IMR-90 (cell line): ENCODE results near the gene SLC29A1. TPM values are rescaled to one million over a fixed set of nuclear protein-coding genes. Genes with fewer than 3 reads are reported as not detected.

ENCODE experiments used
- ATAC-seq: fragments of 200-7000 bp; cut with Tn5 transposase; 2 replicates; pipeline ENCODE4 v1.9.1; 2020; ENCODE audit warnings: low read depth, mild to moderate bottlenecking, moderate library complexity
- BruUV-seq: library from RNA; stranded (reverse); fragments of 400-500 nt; replicated peaks from 2 replicates; lab custom pipeline; 2021; lab: Mats Ljungman, UMichigan
- CTCF ChIA-PET: fragments of 300-600 bp; formaldehyde crosslinking; extraction: SDS; loops from one replicate; lab custom pipeline; 2021; ENCODE audit warnings: antibody characterized with exemption; lab: Yijun Ruan, JAX
- POLR2A ChIA-PET: fragments of 300-600 bp; sonication (Branson Sonifier 250); formaldehyde crosslinking; loops from one replicate; lab custom pipeline; 2022; ENCODE audit warnings: antibody characterized with exemption; ENCODE audit not compliant: unreplicated experiment; lab: Charles Lee
- DNase-seq: peaks from one replicate; pipeline ENCODE4 v3.0.0; 2013
- H2AFZ ChIP-seq: replicated peaks from 2 replicates; pipeline ENCODE3; 2013; ENCODE audit warnings: low read length, mild to moderate bottlenecking; ENCODE audit not compliant: poor library complexity
- H2AK5ac ChIP-seq: 2 replicates; pipeline ENCODE4 v1.6.1; 2013; ENCODE audit warnings: low read depth, low read length, inconsistent platforms
- H2AK9ac ChIP-seq: replicated peaks from 2 replicates; pipeline ENCODE3; 2013; ENCODE audit warnings: mild to moderate bottlenecking, low read depth, low read length, moderate library complexity; ENCODE audit not compliant: poor library complexity
- H2BK120ac ChIP-seq: 2 replicates; pipeline ENCODE4 v1.6.1; 2013; ENCODE audit warnings: low read depth, low read length, inconsistent platforms
- H2BK15ac ChIP-seq: 3 replicates; pipeline ENCODE4 v1.6.1; 2013; ENCODE audit warnings: low read depth, low read length, inconsistent platforms
- H2BK20ac ChIP-seq: 2 replicates; pipeline ENCODE4 v1.6.1; 2013; ENCODE audit warnings: low read depth, mild to moderate bottlenecking, inconsistent platforms, low read length, moderate library complexity
- H2BK5ac ChIP-seq: 2 replicates; pipeline ENCODE4 v1.6.1; 2013; ENCODE audit warnings: mild to moderate bottlenecking, low read depth, low read length, inconsistent platforms; ENCODE audit not compliant: poor library complexity, severe bottlenecking
- H3K14ac ChIP-seq: replicated peaks from 2 replicates; pipeline ENCODE4 v1.6.1; 2013; ENCODE audit warnings: low read depth, low read length, inconsistent platforms
- H3K18ac ChIP-seq: 2 replicates; pipeline ENCODE4 v1.6.1; 2013; ENCODE audit warnings: low read depth, low read length, control low read depth
- H3K23ac ChIP-seq: 2 replicates; pipeline ENCODE4 v1.6.1; 2013; ENCODE audit warnings: low read depth, low read length, inconsistent platforms
- H3K27ac ChIP-seq: 2 replicates; pipeline ENCODE4 v1.5.1; 2013; ENCODE audit warnings: mild to moderate bottlenecking, control low read depth, low read length; ENCODE audit not compliant: insufficient read depth
- H3K27me3 ChIP-seq: 2 replicates; pipeline ENCODE4 v1.6.1; 2013; ENCODE audit warnings: low read length; ENCODE audit not compliant: control insufficient read depth, insufficient read depth
- H3K36me3 ChIP-seq: 2 replicates; pipeline ENCODE4 v1.6.1; 2013; ENCODE audit warnings: low read length, mixed read lengths; ENCODE audit not compliant: control insufficient read depth, insufficient read depth
- H3K4ac ChIP-seq: 2 replicates; pipeline ENCODE4 v1.6.1; 2013; ENCODE audit warnings: low read depth, low read length, inconsistent platforms
- H3K4me1 ChIP-seq: 2 replicates; pipeline ENCODE4 v1.6.1; 2013; ENCODE audit warnings: low read length, mixed read lengths; ENCODE audit not compliant: control insufficient read depth, insufficient read depth
- H3K4me2 ChIP-seq: 2 replicates; pipeline ENCODE4 v1.6.1; 2013; ENCODE audit warnings: low read depth, mild to moderate bottlenecking, control low read depth, low read length, moderate library complexity
- H3K4me3 ChIP-seq: 2 replicates; pipeline ENCODE4 v1.5.1; 2013; ENCODE audit warnings: low read depth, mild to moderate bottlenecking, control low read depth, low read length, moderate library complexity; ENCODE audit not compliant: insufficient read depth
- H3K56ac ChIP-seq: 2 replicates; pipeline ENCODE4 v1.6.1; 2013; ENCODE audit warnings: low read length, inconsistent platforms; ENCODE audit not compliant: insufficient read depth; ENCODE audit errors: extremely low read depth
- H3K79me1 ChIP-seq, 2 experiments: 2 replicates each; pipeline ENCODE4 v1.6.1; 2013; ENCODE audit warnings: low read length in 2 of 2, inconsistent platforms in 1 of 2, low read depth in 1 of 2
- H3K9ac ChIP-seq: 2 replicates; pipeline ENCODE4 v1.6.1; 2013; ENCODE audit warnings: low read depth, low read length, control low read depth
- H3K9me1 ChIP-seq: 2 replicates; pipeline ENCODE4 v1.6.1; 2013; ENCODE audit warnings: low read length, inconsistent platforms; ENCODE audit not compliant: insufficient read depth
- H3K9me3 ChIP-seq: 2 replicates; pipeline ENCODE4 v1.6.1; 2013; ENCODE audit warnings: low read length; ENCODE audit not compliant: control insufficient read depth, insufficient read depth
- H4K20me1 ChIP-seq: 2 replicates; pipeline ENCODE4 v1.6.1; 2013; ENCODE audit warnings: low read length, inconsistent platforms; ENCODE audit not compliant: insufficient read depth
- H4K5ac ChIP-seq: 2 replicates; pipeline ENCODE4 v1.6.1; 2013; ENCODE audit warnings: mild to moderate bottlenecking, low read depth, low read length, control low read depth
- H4K8ac ChIP-seq, 2 experiments: 2 replicates each; pipeline ENCODE4 v1.6.1; 2013; ENCODE audit warnings: low read depth in 2 of 2, low read length in 2 of 2, control low read depth in 1 of 2, inconsistent platforms in 1 of 2
- H4K91ac ChIP-seq: 2 replicates; pipeline ENCODE4 v1.6.1; 2013; ENCODE audit warnings: low read depth, low read length, inconsistent platforms; ENCODE audit not compliant: insufficient read depth
- CEBPB ChIP-seq: IDR thresholded peaks from 2 replicates; pipeline ENCODE4 v1.6.1; 2012; ENCODE audit warnings: low read depth, low read length, improper control_type of control experiment
- FOS ChIP-seq: fragments of 150-350 bp; IDR thresholded peaks from 2 replicates; pipeline ENCODE4 v1.6.1; 2016; ENCODE audit warnings: low read depth, low read length
- MAFK ChIP-seq: IDR thresholded peaks from 2 replicates; pipeline ENCODE4 v1.6.1; 2012; ENCODE audit warnings: low read depth, low read length, improper control_type of control experiment
- NFE2L2 ChIP-seq: fragments of 150-350 bp; IDR thresholded peaks from 2 replicates; pipeline ENCODE4 v1.6.1; 2016; ENCODE audit warnings: low read depth, mild to moderate bottlenecking, low read length
- RAD21 ChIP-seq: IDR thresholded peaks from 2 replicates; pipeline ENCODE4 v1.6.1; 2012; ENCODE audit warnings: low read length, improper control_type of control experiment
- RCOR1 ChIP-seq: IDR thresholded peaks from 2 replicates; pipeline ENCODE4 v1.6.1; 2012; ENCODE audit warnings: mild to moderate bottlenecking, low read length, improper control_type of control experiment; ENCODE audit not compliant: insufficient replicate concordance
- SMC3 ChIP-seq: fragments of 150-350 bp; IDR thresholded peaks from 2 replicates; pipeline ENCODE4 v1.6.1; 2016; ENCODE audit warnings: low read depth, mild to moderate bottlenecking, antibody characterized with exemption, low read length, moderate library complexity
- WGBS, 2 experiments: methylation state at CpG; one replicate each; pipeline versions ENCODE4 v1.1.5 to v1.1.7; 2013; ENCODE audit warnings: missing lambda C conversion rate in 2 of 2; ENCODE audit not compliant: insufficient read length in 1 of 2; ENCODE audit errors: extremely low coverage in 2 of 2; 5-methylcytosine and 5-hydroxymethylcytosine counted together
- dilution Hi-C: fragments of 300-500 bp; cut with HindIII; formaldehyde crosslinking; loops from one replicate; pipeline ENCODE4 v1.14.3; 2018; ENCODE audit warnings: low sequenced_read_pairs; ENCODE audit not compliant: unreplicated experiment
- in situ Hi-C: fragments of 300-500 bp; cut with MboI; formaldehyde crosslinking; loops from 3 replicates; pipeline ENCODE4 v1.14.3; 2019; ENCODE audit warnings: low sequenced_read_pairs, inconsistent platforms, mixed read lengths
- intact Hi-C: fragments of 100-400 bp; cut with micrococcal nuclease; formaldehyde crosslinking; loops from 2 replicates; pipeline ENCODE4 v1.10.0; 2022
- polyA plus RNA-seq, 3 experiments: library from polyadenylated mRNA; depleted of rRNA; stranded (reverse); fragments of >200 nt; gene quantifications; 2 replicates each; pipeline ENCODE4 v1.2.3, GENCODE V29; 2012; ENCODE audit warnings: low replicate concordance in 1 of 3
- total RNA-seq: library from RNA; depleted of rRNA; stranded (reverse); fragments of >200 nt; gene quantifications from 2 replicates; pipeline ENCODE4 v1.2.3, GENCODE V29; 2012
- TF ChIP-seq, protein P1 (sequence below): fragments of 150-350 bp; IDR thresholded peaks from 2 replicates; pipeline ENCODE4 v1.6.1; 2016; ENCODE audit warnings: low read depth, mild to moderate bottlenecking, low read length, moderate library complexity, borderline replicate concordance
- TF ChIP-seq, protein P2 (sequence below): fragments of 150-350 bp; IDR thresholded peaks from 2 replicates; pipeline ENCODE4 v1.6.1; 2017; ENCODE audit warnings: mild to moderate bottlenecking, antibody characterized with exemption, low read length, low read depth

The SLC29A1 gene
- total and polyA plus RNA-seq, 2 of the 4 experiments (the other 2 are of a cell fraction), result 4.1 to 22.1 TPM

DNA sequence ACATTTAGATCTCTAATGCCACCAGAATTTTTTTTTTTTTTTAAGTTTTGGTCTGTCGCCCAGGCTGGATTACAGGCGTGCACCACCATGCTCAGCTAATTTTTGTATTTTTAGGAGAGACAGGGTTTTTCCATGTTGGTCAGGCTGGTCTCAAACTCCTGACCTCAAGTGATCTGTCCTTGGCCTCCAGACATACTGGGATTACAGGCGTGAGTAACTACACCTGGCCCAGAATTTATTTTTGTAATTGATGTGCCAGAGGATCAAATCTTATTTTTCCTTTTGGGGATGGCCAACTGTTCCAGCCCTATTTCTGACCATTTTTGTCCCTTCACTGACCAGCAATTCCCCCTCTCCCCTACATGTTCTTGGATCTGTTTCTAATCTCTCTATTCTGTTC lies 24.7 kb upstream of the SLC29A1 start:
- Histone ChIP-seq H2BK15ac (no peak overlapping the region), H3K79me1 (no peaks in the 10 kb centered on the region), H2BK20ac (no peak overlapping the region), H3K4ac (no peak overlapping the region), H3K14ac (no peak overlapping the region), H4K91ac (no peak overlapping the region), H3K27ac (no peak overlapping the region), H2BK120ac (no peak overlapping the region), H2AK5ac (no peak overlapping the region), H3K9me1 (no peaks in the 10 kb centered on the region), H2AK9ac (no peak overlapping the region), H3K4me2 (no peak overlapping the region), H2BK5ac (no peak overlapping the region), H3K36me3 (no peaks in the 10 kb centered on the region), H3K4me1 (no peaks in the 10 kb centered on the region), H3K56ac (no peak overlapping the region), H3K27me3 (peaks cover 20% of the 10 kb centered on the region), H3K18ac (no peak overlapping the region), H4K20me1 (no peaks in the 10 kb centered on the region), H2AFZ (no peak overlapping the region), H3K23ac (no peak overlapping the region), H3K9ac (no peak overlapping the region), H3K4me3 (no peak overlapping the region), H4K8ac (no peak overlapping the region), H4K5ac (no peak overlapping the region), H3K9me3 (no peaks in the 10 kb centered on the region)
- intact Hi-C loops, result no loop called here
- ChIA-PET POLR2A (no interaction called here), CTCF (no interaction called here)
- WGBS, 2 experiments, result no CpG with 5 or more reads among the region's 3 CpGs
- BruUV-seq, result no TSS peak
- dilution Hi-C loops, result no loop called here
- in situ Hi-C loops, result no loop called here
- no peak for TF ChIP-seq FOS
- TF ChIP-seq RCOR1, result no peak
- TF ChIP-seq NFE2L2, result no peak
- TF ChIP-seq, protein P1, sequence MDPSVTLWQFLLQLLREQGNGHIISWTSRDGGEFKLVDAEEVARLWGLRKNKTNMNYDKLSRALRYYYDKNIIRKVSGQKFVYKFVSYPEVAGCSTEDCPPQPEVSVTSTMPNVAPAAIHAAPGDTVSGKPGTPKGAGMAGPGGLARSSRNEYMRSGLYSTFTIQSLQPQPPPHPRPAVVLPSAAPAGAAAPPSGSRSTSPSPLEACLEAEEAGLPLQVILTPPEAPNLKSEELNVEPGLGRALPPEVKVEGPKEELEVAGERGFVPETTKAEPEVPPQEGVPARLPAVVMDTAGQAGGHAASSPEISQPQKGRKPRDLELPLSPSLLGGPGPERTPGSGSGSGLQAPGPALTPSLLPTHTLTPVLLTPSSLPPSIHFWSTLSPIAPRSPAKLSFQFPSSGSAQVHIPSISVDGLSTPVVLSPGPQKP, result no peak
- TF ChIP-seq, protein P2, sequence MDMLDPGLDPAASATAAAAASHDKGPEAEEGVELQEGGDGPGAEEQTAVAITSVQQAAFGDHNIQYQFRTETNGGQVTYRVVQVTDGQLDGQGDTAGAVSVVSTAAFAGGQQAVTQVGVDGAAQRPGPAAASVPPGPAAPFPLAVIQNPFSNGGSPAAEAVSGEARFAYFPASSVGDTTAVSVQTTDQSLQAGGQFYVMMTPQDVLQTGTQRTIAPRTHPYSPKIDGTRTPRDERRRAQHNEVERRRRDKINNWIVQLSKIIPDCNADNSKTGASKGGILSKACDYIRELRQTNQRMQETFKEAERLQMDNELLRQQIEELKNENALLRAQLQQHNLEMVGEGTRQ, result no peak
- no peak for TF ChIP-seq MAFK
- TF ChIP-seq RAD21, result no peak
- TF ChIP-seq SMC3, result no peak
- TF ChIP-seq CEBPB, result no peak
- DNase-seq (no peak), ATAC-seq (no peak)
